ENCODE results near the gene FAR2.

GRCh38 chr12:29337325-29337724, 188.2 kb downstream of the FAR2 start:
- no peak for TF ChIP-seq GABPA (IDR thresholded peaks at IDR 0.05; ENCODE audit: low read depth)
- no peak for TF ChIP-seq CTCF (IDR thresholded peaks at IDR 0.05; ENCODE audit: insufficient read depth, low read length)

All from HL-60 (cell line).